ENCODE data around the gene LIM2.

Gene LIM2

DNA sequence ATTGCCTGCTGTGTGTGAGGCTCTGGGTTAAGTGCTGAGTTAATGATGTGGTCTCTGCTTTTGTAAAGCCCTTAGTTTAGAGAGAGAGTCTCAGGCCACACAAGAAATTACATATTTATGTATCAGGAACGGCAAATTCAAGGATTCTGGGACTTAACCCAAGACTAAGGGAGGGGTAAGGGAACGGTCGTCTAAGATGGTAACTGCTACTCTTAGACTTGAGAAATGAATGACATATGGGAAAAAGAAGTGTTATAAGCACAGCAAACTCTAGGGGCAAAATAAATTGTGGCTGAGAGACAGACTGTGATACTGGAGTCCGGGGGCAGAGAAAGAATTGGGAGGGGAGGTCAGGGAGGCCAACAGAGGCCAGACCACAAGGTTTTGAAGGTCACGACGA lies 56.1 kb downstream of the LIM2 start:
- peaks cover 7% of the 10 kb centered on the region for H3K27me3 Mint-ChIP-seq (ENCODE audit: low read depth)
- DNase-seq (ENCODE audit: low spot score), result no peak
- no peak overlapping the region for H3K27ac Mint-ChIP-seq

DNA sequence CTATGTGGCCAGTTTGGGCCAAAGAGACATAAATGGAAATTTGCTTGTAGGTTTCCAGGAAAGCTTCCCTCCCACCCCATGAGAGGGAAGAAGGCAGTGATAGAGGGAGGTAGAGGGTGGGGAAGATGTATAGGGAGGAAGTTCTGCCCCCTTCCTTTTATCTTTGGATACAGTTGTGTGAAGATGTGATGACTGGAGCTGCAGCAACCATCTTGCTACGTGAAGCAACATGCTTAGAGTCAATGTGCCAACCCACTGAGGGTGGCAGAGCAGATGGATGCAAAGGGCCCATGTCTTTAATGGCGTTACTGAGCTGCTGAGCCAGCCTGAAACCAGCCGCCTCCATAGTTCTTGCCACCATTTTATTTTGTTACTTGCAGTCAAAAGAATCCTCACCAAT lies 56.6 kb downstream of the LIM2 start:
- Mint-ChIP-seq H3K4me1 (ENCODE audit: low read depth) (peaks cover 5% of the 10 kb centered on the region), H3K27me3 (ENCODE audit: low read depth) (peaks cover 12% of the 10 kb centered on the region), H3K9me3 (no peaks in the 10 kb centered on the region), H3K36me3 (ENCODE audit: low read depth) (peaks cover 7% of the 10 kb centered on the region), H3K27ac (no peak overlapping the region), H3K4me3 (no peak overlapping the region)
- DNase-seq (ENCODE audit: low spot score), result no peak

More for the DNA sequence above, 56.1 kb downstream of the LIM2 start:
- Mint-ChIP-seq H3K36me3 (ENCODE audit: low read depth) (peaks cover 9% of the 10 kb centered on the region), H3K9me3 (no peaks in the 10 kb centered on the region), H3K4me1 (ENCODE audit: low read depth) (peaks cover 5% of the 10 kb centered on the region), H3K4me3 (no peak overlapping the region)

DNA sequence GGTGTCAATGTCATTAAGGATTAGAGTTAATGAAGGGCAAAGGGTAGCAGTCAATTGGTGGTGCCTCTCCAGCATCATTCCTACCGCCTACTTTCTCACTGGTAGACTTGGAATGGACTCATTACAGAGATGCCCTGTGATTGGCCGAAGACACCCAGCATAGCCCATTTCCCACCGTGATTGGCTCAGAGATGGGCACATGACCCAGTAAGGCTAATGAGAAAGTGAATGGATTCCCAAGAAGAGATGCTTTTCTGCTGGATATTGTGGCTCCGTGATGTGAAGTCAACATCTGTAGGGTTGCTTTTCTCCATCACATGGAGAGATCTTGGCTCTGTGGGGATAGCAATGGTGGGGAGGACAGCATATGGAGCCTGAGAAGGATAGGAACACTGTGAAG lies 57.4 kb downstream of the LIM2 start:
- no peak for DNase-seq (ENCODE audit: low spot score)
- H3K27me3 Mint-ChIP-seq (ENCODE audit: low read depth), result peaks cover 20% of the 10 kb centered on the region
- peaks cover 8% of the 10 kb centered on the region for H3K4me1 Mint-ChIP-seq (ENCODE audit: low read depth)
- H3K4me3 Mint-ChIP-seq, result no peak overlapping the region
- H3K27ac Mint-ChIP-seq, result no peak overlapping the region
- no peaks in the 10 kb centered on the region for H3K9me3 Mint-ChIP-seq
- H3K36me3 Mint-ChIP-seq (ENCODE audit: low read depth), result peaks cover 7% of the 10 kb centered on the region

All from T-helper 2 cell treated with Interferon-gamma antibody and Interleukin-4, amounts not matched to agents 5 μg/mL and 100 μg/mL, for 36 hours (primary cell).